Measurements from ENCODE around the gene HERC2.

DNA sequence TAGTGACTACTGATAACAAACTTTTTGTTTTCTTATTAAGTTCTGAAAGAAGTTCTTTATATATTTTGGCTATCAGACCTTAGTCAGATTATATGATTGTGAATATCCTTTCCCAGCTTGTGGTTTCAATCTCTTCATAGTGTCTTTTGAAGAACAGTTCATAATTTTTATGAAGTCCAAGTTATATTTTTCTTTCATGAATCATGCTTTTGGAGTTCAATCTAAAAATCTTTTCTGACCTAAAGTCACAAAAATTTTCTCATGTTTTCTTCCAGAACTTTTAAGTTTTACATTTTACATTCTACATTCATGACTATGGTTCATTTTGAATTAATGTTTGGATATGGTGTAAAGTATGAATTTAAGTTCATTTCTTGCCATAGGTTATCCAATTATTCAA lies 188.7 kb downstream of the HERC2 start:
- TF ChIP-seq, protein P1, sequence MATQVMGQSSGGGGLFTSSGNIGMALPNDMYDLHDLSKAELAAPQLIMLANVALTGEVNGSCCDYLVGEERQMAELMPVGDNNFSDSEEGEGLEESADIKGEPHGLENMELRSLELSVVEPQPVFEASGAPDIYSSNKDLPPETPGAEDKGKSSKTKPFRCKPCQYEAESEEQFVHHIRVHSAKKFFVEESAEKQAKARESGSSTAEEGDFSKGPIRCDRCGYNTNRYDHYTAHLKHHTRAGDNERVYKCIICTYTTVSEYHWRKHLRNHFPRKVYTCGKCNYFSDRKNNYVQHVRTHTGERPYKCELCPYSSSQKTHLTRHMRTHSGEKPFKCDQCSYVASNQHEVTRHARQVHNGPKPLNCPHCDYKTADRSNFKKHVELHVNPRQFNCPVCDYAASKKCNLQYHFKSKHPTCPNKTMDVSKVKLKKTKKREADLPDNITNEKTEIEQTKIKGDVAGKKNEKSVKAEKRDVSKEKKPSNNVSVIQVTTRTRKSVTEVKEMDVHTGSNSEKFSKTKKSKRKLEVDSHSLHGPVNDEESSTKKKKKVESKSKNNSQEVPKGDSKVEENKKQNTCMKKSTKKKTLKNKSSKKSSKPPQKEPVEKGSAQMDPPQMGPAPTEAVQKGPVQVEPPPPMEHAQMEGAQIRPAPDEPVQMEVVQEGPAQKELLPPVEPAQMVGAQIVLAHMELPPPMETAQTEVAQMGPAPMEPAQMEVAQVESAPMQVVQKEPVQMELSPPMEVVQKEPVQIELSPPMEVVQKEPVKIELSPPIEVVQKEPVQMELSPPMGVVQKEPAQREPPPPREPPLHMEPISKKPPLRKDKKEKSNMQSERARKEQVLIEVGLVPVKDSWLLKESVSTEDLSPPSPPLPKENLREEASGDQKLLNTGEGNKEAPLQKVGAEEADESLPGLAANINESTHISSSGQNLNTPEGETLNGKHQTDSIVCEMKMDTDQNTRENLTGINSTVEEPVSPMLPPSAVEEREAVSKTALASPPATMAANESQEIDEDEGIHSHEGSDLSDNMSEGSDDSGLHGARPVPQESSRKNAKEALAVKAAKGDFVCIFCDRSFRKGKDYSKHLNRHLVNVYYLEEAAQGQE (IDR thresholded peaks at IDR 0.05), result no peak
- no peak for TF ChIP-seq GABPA (IDR thresholded peaks at IDR 0.05 in 1 of 2, conservative IDR thresholded peaks at IDR 0.05 in 1 of 2)
- TF ChIP-seq, protein P2, sequence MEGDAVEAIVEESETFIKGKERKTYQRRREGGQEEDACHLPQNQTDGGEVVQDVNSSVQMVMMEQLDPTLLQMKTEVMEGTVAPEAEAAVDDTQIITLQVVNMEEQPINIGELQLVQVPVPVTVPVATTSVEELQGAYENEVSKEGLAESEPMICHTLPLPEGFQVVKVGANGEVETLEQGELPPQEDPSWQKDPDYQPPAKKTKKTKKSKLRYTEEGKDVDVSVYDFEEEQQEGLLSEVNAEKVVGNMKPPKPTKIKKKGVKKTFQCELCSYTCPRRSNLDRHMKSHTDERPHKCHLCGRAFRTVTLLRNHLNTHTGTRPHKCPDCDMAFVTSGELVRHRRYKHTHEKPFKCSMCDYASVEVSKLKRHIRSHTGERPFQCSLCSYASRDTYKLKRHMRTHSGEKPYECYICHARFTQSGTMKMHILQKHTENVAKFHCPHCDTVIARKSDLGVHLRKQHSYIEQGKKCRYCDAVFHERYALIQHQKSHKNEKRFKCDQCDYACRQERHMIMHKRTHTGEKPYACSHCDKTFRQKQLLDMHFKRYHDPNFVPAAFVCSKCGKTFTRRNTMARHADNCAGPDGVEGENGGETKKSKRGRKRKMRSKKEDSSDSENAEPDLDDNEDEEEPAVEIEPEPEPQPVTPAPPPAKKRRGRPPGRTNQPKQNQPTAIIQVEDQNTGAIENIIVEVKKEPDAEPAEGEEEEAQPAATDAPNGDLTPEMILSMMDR (IDR thresholded peaks at IDR 0.05; ENCODE audit: low read depth, low read length, missing input control), result no peak
- no peak for TF ChIP-seq YY1 (IDR thresholded peaks at IDR 0.05)
